NCI-H2171 (cell line): ENCODE results near the gene KRTAP12-1.
"Not testable (repeated sequence)": the region's sequence is repeated elsewhere in the genome, so short reads cannot be mapped to it uniquely, and the experiment has no call there.

ENCODE experiments used
- DNase-seq: peaks from one replicate; lab custom pipeline; 2025; lab: John Stamatoyannopoulos, UW

KRTAP12-1 gene

DNA sequence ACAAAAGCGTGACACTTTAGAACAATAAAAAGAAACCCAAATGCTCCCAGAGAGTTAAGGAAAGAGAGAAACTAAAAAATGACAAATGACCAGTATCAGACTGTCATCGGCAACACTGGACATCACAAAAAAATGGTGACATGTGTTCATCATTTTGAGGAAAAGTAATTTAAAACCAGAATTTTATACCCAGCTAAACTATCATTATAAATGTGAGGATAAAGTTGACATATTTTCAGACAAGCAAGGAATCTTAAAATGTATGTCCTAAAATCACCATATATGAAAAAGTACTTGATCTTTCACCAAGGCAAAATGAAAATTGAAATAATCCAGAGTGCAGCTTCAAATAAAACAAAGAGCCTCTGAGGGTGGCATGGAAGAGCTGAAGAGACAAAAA is 37.1 kb downstream of the KRTAP12-1 start:
- DNase-seq: no peak

DNA sequence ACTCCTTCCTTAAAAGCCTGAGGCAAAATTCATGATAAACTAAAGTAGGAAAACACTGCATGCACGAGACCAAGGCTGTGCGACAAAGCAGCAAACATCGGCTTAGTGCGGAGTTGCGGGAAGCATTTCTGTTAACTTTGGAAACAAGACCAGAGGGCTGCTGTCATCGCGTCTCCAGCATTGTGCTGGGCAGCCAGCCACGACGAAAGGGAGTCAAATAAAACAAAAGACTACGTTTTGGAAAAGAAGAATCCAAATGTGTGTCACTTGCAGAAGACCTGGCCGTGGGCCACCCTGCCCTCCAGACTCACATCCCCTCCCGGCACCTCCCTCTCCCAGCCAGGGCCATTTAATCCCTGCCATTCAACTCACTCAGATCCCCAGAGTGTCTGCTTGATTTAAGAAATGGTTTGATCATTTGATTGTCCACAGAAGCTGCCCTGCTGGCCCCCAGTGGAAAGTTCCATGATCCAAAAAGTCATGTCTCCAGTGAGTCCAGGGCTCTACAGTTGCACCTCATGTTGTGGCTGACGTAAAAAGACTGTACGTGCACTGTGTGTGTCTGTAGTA is 38.1 kb downstream of the KRTAP12-1 start:
- DNase-seq: no peak

- DNase-seq: no peak
Measured at GRCh38 chr21:44640761-44641160, 41.2 kb downstream of the KRTAP12-1 start.

DNA sequence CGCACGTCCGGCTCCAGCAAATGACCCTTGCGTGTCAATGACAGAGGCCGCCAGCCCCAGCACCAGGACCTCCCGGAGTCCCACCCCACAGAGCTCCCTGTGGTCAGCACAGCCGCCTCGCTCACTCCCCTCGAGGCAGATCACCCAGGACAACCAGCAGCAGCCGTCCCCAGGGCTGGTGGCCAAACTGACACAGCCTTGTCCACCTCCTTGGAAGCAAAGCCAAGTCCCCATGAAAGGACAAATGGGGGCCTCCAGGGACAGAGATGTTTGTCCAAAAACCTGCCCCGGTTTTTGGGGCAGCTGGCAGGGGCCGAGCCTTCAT is 42.7 kb downstream of the KRTAP12-1 start:
- DNase-seq: no peak

DNA sequence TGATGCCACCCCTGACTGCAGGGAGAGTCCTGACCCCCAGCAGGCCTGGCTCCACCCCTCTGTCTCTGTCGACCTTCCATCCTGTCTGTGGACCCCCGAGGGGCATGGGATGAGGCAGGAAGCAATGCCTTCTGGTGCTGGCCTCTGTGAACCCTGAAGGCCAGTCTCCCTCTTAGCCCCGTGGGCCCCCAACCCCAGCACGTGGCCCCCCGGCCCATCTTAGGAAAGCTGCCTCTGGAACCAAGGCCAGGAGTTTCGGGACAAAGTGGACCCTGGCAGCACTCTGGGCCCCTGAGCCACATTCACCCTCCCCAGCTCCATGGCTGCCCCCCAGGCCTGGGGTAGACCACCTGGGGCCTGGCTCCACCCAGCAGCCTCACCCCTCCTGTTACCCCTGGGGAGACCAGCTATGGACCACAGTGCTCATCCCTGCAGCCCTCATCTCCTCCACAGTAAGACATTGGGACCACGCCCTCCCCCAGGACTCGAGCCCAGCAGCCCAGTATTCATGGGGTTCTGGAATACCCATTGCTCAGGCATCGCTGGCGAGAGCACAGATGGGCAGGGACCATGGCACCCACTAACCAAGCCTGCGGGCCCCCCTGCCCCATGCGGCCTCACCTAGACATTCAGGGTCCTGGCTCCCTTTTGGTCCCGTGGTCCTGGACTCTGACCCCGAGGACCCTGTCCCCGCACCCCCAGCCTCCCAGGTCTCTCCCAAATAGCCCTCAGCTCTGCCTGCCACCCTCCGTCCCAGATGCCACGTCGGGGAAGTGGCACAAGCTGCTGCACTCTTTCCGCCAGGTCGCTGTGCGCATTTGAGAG is 43.2 kb downstream of the KRTAP12-1 start:
- not testable (repeated sequence) for DNase-seq

DNA sequence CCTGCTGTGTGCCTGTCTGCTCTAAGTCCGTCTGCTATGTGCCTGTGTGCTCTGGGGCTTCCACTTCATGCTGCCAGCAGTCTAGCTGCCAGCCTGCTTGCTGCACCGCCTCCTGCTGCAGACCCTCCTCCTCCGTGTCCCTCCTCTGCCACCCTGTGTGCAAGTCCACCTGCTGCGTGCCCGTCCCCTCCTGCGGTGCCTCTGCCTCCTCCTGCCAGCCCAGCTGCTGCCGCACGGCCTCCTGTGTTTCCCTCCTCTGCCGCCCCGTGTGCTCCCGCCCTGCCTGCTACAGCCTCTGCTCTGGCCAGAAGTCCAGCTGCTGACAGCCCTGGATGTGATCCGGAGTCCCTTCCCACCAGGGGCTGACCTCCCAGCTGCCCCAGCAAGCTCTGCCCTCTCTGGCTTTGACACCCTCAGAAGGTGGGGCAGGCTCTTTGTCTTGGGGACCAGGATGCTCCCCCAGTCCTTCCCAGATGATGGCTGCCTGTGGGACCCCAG is 44.1 kb downstream of the KRTAP12-1 start:
- DNase-seq: not testable (repeated sequence)

DNA sequence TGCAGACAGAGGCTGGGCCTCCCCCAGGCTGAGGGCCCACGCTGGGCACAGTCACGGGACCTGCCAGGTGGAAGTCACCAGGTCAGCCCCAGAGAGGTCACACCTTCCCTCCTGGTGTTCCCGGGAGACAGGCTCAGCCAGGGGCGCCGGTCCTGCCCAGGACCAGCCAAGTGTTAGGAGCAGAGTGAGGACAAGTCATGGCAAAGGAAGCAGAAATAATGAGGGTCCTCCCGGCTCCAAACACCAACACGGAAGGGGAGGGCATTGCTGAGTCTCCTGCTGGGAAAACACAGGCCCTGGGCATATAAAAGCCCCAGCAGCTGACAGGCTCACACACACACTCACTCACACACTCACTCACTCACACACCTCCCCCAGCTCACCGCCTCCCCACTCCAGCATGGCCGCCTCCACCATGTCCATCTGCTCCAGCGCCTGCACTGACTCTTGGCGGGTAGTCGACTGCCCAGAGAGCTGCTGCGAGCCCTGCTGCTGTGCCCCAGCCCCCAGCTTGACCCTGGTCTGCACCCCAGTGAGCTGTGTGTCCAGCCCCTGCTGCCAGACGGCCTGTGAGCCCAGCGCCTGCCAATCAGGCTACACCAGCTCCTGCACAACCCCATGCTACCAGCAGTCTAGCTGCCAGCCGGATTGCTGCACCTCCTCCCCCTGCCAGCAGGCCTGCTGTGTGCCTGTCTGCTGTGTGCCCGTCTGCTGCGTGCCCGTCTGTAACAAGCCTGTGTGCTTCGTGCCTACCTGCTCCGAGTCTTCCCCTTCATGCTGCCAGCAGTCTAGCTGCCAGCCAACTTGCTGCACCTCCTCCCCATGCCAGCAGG is 44.7 kb downstream of the KRTAP12-1 start, which contains the start of gene KRTAP10-10:
Gene KRTAP10-10 (plus strand): TSS at position 339 of the 833 bp plus-strand sequence. CDS start 62 bp downstream, at position 401.
- no peak for DNase-seq

- no peak for DNase-seq
Measured at GRCh38 chr21:44636209-44637017, 45.5 kb downstream of the KRTAP12-1 start.

- DNase-seq: no peak
Measured at GRCh38 chr21:44632067-44632466, 49.9 kb downstream of the KRTAP12-1 start.
